GM23338 (cell line): Measurements from ENCODE around the gene ERMP1. TPM values are rescaled to one million over a fixed set of nuclear protein-coding genes. Genes with fewer than 3 reads are reported as not detected.
A peak's percentile ranks its signal among the peaks of the same experiment; 100 is the strongest.

ENCODE experiments used
- ATAC-seq: fragments of 200-7000 bp; cut with Tn5 transposase; 3 replicates; pipeline ENCODE4 v1.9.1; 2020
- DNase-seq: peaks from one replicate; pipeline ENCODE4 v3.0.0-alpha.2; 2015; ENCODE audit warnings: low spot score
- H2AFZ ChIP-seq: fragments of 200-600 bp; sonication (generic); 2 replicates; pipeline ENCODE4 v1.8.0; 2016; ENCODE audit warnings: antibody characterized with exemption, mild to moderate bottlenecking, moderate library complexity
- H3F3A ChIP-seq: fragments of 200-600 bp; sonication (generic); replicated peaks from 2 replicates; pipeline ENCODE4 v1.8.0; 2017; ENCODE audit warnings: antibody characterized with exemption, mixed run types, low read depth
- H3K27ac ChIP-seq: fragments of 200-600 bp; sonication (generic); 2 replicates; pipeline ENCODE4 v1.6.1; 2016; ENCODE audit warnings: low read depth
- H3K27me3 ChIP-seq: fragments of 200-600 bp; sonication (generic); 2 replicates; pipeline ENCODE4 v1.8.0; 2016; ENCODE audit warnings: mild to moderate bottlenecking, mixed run types, moderate library complexity; ENCODE audit not compliant: insufficient read depth
- H3K36me3 ChIP-seq: fragments of 200-600 bp; sonication (generic); 2 replicates; pipeline ENCODE4 v1.8.0; 2016; ENCODE audit warnings: mild to moderate bottlenecking; ENCODE audit not compliant: insufficient read depth
- H3K4me1 ChIP-seq: fragments of 200-600 bp; sonication (generic); 2 replicates; pipeline ENCODE4 v1.8.0; 2016; ENCODE audit warnings: mild to moderate bottlenecking, moderate library complexity; ENCODE audit not compliant: insufficient read depth
- H3K4me2 ChIP-seq: fragments of 200-600 bp; sonication (generic); 2 replicates; pipeline ENCODE4 v1.7.1; 2017; ENCODE audit warnings: mixed run types
- H3K4me3 ChIP-seq: fragments of 200-600 bp; sonication (generic); 2 replicates; pipeline ENCODE4 v1.6.1; 2016; ENCODE audit warnings: mixed run types
- H3K79me2 ChIP-seq: fragments of 200-600 bp; sonication (generic); replicated peaks from 2 replicates; pipeline ENCODE4 v1.8.0; 2017; ENCODE audit warnings: mild to moderate bottlenecking; ENCODE audit not compliant: insufficient read depth
- H3K9me2 ChIP-seq: fragments of 200-600 bp; sonication (generic); 2 replicates; pipeline ENCODE4 v1.8.0; 2017; ENCODE audit not compliant: insufficient read depth
- H4K20me1 ChIP-seq: fragments of 200-600 bp; sonication (generic); replicated peaks from 2 replicates; pipeline ENCODE4 v1.8.0; 2017; ENCODE audit warnings: mild to moderate bottlenecking; ENCODE audit not compliant: insufficient read depth
- H3K27ac Mint-ChIP-seq: 2 replicates; pipeline ENCODE4 v1.8.0; 2020; ENCODE audit warnings: inconsistent platforms, mild to moderate bottlenecking, moderate library complexity, mixed read lengths
- H3K27me3 Mint-ChIP-seq: 3 replicates; pipeline ENCODE4 v1.8.0; 2022; ENCODE audit warnings: low read depth, mild to moderate bottlenecking, moderate library complexity, mixed read lengths, inconsistent platforms; ENCODE audit not compliant: insufficient read depth, poor library complexity
- H3K36me3 Mint-ChIP-seq: 3 replicates; pipeline ENCODE4 v1.8.0; 2021; ENCODE audit warnings: low read depth, mild to moderate bottlenecking, inconsistent platforms, moderate library complexity, mixed read lengths
- H3K4me1 Mint-ChIP-seq: 3 replicates; pipeline ENCODE4 v1.8.0; 2020; ENCODE audit warnings: mild to moderate bottlenecking, inconsistent platforms, mixed read lengths
- H3K4me3 Mint-ChIP-seq: 3 replicates; pipeline ENCODE4 v1.8.0; 2021; ENCODE audit warnings: moderate library complexity, mild to moderate bottlenecking, inconsistent platforms, mixed read lengths
- H3K9me3 Mint-ChIP-seq: 3 replicates; pipeline ENCODE4 v1.8.0; 2020; ENCODE audit warnings: moderate library complexity, mild to moderate bottlenecking, inconsistent platforms, mixed read lengths
- CREB1 ChIP-seq: fragments of 250-450 bp; sonication (Bioruptor Pico); IDR thresholded peaks from 2 replicates; pipeline ENCODE4 v1.5.0; 2020; ENCODE audit warnings: low read depth, mild to moderate bottlenecking, moderate library complexity
- ETS1 ChIP-seq: IDR thresholded peaks from 2 replicates; pipeline ENCODE4 v1.6.1; 2016; ENCODE audit warnings: antibody characterized with exemption
- EZH2 ChIP-seq: fragments of 200-600 bp; sonication (generic); IDR thresholded peaks from one replicate; pipeline ENCODE4 v1.8.0; 2017; ENCODE audit warnings: antibody characterized with exemption, mild to moderate bottlenecking, low read depth; ENCODE audit not compliant: unreplicated experiment
- EZH2phosphoT487 ChIP-seq: fragments of 200-600 bp; sonication (generic); IDR thresholded peaks from one replicate; pipeline ENCODE4 v1.8.1; 2018; ENCODE audit warnings: antibody characterized with exemption; ENCODE audit not compliant: unreplicated experiment
- JUNB ChIP-seq: IDR thresholded peaks from one replicate; pipeline ENCODE4 v1.6.1; 2016; ENCODE audit warnings: antibody characterized with exemption; ENCODE audit not compliant: unreplicated experiment
- NANOG ChIP-seq: IDR thresholded peaks from 2 replicates; pipeline ENCODE4 v1.6.1; 2016; ENCODE audit warnings: antibody characterized with exemption, borderline replicate concordance
- POLR2AphosphoS5 ChIP-seq: IDR thresholded peaks from 2 replicates; pipeline ENCODE4 v1.6.1; 2016; ENCODE audit warnings: antibody characterized with exemption, low read depth
- REST ChIP-seq: IDR thresholded peaks from one replicate; pipeline ENCODE4 v1.6.1; 2018; ENCODE audit warnings: antibody characterized with exemption; ENCODE audit not compliant: unreplicated experiment
- ZNF114 ChIP-seq: fragments of 250-450 bp; sonication (Bioruptor Pico); IDR thresholded peaks from 2 replicates; pipeline ENCODE4 v1.5.0; 2020; ENCODE audit warnings: mild to moderate bottlenecking, moderate library complexity
- ZNF331 ChIP-seq: fragments of 250-450 bp; sonication (Bioruptor Pico); IDR thresholded peaks from 2 replicates; pipeline ENCODE4 v1.5.0; 2020; ENCODE audit warnings: low read depth, mild to moderate bottlenecking, moderate library complexity
- polyA plus RNA-seq: library from polyadenylated mRNA; unstranded; fragments of >200 nt; fragmentation: Nextera tagmentation; extraction: Ambion mirVana; gene quantifications from 2 replicates; pipeline ENCODE4 v1.2.1, GENCODE V29; 2016
- total RNA-seq: library from RNA; depleted of rRNA; stranded (reverse); fragments of >200 nt; shearing (Covaris generic); gene quantifications from 2 replicates; pipeline ENCODE4 v1.2.3, GENCODE V29; 2014
- TF ChIP-seq, protein P1 (sequence below), 2 experiments: fragments of 200-600 bp in 1 of 2; sonication (generic) in 1 of 2; conservative IDR thresholded peaks; 2 replicates each; pipeline versions ENCODE4 v1.5.1 to v1.6.1; 2016 to 2017; ENCODE audit warnings: antibody characterized with exemption in 2 of 2, low read depth in 2 of 2, mild to moderate bottlenecking in 2 of 2, moderate library complexity in 1 of 2

ERMP1 gene
- total and polyA plus RNA-seq, 2 experiments from 2014 or later, result 5.3 to 23.4 TPM

DNA sequence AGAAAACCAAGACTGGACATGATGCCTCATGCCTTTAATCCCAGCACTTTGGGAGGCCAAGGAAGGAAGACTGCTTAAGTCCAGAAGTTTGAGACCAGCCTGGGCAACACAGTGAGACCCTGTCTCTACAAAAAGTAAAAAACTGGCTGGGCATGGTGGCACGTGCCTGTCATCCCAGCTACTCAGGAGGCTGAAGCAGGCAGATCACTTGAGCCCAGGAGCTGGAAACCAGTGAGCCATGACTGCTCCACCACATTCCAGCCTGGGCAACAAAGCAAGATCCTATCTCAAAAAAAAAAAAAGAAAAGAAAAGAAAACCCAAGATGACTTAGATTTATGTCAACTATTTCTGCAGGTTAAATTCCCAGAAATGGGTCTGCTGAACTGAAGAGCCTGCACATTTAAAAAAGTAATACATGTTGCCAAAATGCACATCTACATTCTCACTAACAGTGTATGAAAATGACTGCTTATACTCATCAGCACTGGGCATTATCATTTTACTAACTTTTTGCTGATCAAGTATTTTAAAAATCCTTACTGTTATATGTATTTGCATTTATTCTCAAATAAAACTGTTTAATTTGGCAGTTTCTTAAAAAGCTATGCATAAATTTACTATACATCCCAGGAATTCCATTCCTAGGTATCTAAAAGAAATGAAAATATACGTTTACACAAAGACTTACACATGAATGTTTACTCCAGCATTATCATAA lies 14.3 kb downstream of the ERMP1 start:
- TF ChIP-seq POLR2AphosphoS5, result no peak
- TF ChIP-seq ETS1, result no peak
- no peak for TF ChIP-seq REST
- TF ChIP-seq EZH2phosphoT487, result no peak
- Histone ChIP-seq H3K4me1 (no peaks in the 10 kb centered on the region), H3K79me2 (no peaks in the 10 kb centered on the region), H4K20me1 (no peaks in the 10 kb centered on the region), H3K4me3 (no peak overlapping the region), H3K27me3 (no peaks in the 10 kb centered on the region), H3K27ac (no peak overlapping the region), H3K9me2 (no peaks in the 10 kb centered on the region), H2AFZ (no peak overlapping the region), H3F3A (no peaks in the 10 kb centered on the region), H3K36me3 (peaks cover 6% of the 10 kb centered on the region; the same call in 1 of the 2 replicates), H3K4me2 (no peak overlapping the region)
- Mint-ChIP-seq H3K4me1 (no peaks in the 10 kb centered on the region; the same call in 2 of the 3 replicates), H3K36me3 (peaks cover 10% of the 10 kb centered on the region; the same call in 2 of the 3 replicates), H3K9me3 (no peaks in the 10 kb centered on the region), H3K27ac (peak overlapping the region; percentile 73), H3K4me3 (no peak overlapping the region), H3K27me3 (no peaks in the 10 kb centered on the region)
- ATAC-seq (no peak), DNase-seq (no peak)

GRCh38 chr9:5817862-5818261 lies 15.1 kb downstream of the ERMP1 start:
- Mint-ChIP-seq H3K36me3 (peaks cover 10% of the 10 kb centered on the region; the same call in 2 of the 3 replicates), H3K9me3 (no peaks in the 10 kb centered on the region), H3K27me3 (no peaks in the 10 kb centered on the region), H3K4me3 (no peak overlapping the region), H3K4me1 (no peaks in the 10 kb centered on the region; the same call in 2 of the 3 replicates), H3K27ac (peak overlapping the region; percentile 73)
- no peak overlapping the region for H3K27ac ChIP-seq
- H3K79me2 ChIP-seq, result no peaks in the 10 kb centered on the region
- no peaks in the 10 kb centered on the region for H3K9me2 ChIP-seq
- ATAC-seq, result no peak
- H3K4me3 ChIP-seq, result no peak overlapping the region
- no peaks in the 10 kb centered on the region for H4K20me1 ChIP-seq
- H3K4me2 ChIP-seq, result no peak overlapping the region
- H3K4me1 ChIP-seq, result no peaks in the 10 kb centered on the region
- no peaks in the 10 kb centered on the region for H3K27me3 ChIP-seq
- H2AFZ ChIP-seq, result no peak overlapping the region
- no peaks in the 10 kb centered on the region for H3F3A ChIP-seq
- peaks cover 4% of the 10 kb centered on the region; the same call in 1 of the 2 replicates for H3K36me3 ChIP-seq
- no peak for DNase-seq
- TF ChIP-seq POLR2AphosphoS5 (no peak), ZNF114 (CRISPR knock-in tag) (no peak), EZH2 (no peak), NANOG (no peak), ETS1 (no peak), EZH2phosphoT487 (no peak), ZNF331 (no peak), REST (no peak), JUNB (no peak), CREB1 (CRISPR knock-in tag) (no peak)
- TF ChIP-seq, protein P1, sequence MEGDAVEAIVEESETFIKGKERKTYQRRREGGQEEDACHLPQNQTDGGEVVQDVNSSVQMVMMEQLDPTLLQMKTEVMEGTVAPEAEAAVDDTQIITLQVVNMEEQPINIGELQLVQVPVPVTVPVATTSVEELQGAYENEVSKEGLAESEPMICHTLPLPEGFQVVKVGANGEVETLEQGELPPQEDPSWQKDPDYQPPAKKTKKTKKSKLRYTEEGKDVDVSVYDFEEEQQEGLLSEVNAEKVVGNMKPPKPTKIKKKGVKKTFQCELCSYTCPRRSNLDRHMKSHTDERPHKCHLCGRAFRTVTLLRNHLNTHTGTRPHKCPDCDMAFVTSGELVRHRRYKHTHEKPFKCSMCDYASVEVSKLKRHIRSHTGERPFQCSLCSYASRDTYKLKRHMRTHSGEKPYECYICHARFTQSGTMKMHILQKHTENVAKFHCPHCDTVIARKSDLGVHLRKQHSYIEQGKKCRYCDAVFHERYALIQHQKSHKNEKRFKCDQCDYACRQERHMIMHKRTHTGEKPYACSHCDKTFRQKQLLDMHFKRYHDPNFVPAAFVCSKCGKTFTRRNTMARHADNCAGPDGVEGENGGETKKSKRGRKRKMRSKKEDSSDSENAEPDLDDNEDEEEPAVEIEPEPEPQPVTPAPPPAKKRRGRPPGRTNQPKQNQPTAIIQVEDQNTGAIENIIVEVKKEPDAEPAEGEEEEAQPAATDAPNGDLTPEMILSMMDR (conservative IDR thresholded peaks at IDR 0.05; ENCODE audit: low read depth in 2 of 2), result no peak
